COLO668 (cell line): Measurements from ENCODE around the gene LY86.

Experiments
- DNase-seq: peaks from one replicate; lab custom pipeline; 2025; ENCODE audit not compliant: unreplicated experiment; lab: John Stamatoyannopoulos, UW

The LY86 gene

DNA sequence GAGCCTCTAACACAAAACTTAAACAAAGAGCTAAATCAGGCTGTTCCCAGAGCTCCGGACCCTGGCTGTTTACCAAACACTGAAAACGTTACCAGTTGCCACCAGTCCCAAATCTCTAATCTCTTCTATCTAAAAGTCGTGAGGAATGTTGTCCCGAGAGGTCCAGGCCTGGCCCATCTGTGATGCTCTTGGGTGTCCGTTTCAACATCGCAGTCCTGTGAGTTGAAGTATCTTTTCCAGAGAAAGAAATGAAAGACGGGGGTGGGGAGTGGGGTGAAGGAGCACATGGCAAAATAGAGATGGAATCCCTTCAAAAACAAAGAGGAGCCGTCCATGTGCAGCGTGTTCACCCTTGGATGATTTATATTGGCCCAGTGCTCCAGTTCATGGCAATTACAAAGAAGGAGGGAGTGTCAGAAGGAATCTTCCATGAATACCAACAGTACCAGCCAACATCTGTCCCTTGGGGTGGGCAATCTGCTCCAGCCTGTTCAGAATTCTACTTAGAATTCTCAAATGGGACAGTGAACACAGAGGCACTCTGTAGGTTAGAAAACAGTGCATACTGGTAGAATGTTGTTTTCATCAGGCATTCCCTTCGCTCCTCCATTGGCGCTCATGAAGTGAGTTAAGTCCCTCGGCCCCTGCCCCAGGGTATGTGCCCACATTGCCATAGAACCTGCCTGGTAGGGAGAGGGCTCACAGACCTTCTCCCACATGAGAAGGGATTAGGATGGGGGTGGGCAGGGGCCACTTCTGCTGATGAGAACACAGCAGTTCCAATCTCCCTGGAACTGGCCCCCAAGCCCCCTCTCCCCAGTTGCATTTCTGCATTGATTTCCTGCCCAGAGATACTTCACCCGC is 112.1 kb downstream of the LY86 start:
- DNase-seq, result no peak

- no peak for DNase-seq
These were observed 113.3 kb downstream of the LY86 start for GRCh38 chr6:6701864-6702263.

DNA sequence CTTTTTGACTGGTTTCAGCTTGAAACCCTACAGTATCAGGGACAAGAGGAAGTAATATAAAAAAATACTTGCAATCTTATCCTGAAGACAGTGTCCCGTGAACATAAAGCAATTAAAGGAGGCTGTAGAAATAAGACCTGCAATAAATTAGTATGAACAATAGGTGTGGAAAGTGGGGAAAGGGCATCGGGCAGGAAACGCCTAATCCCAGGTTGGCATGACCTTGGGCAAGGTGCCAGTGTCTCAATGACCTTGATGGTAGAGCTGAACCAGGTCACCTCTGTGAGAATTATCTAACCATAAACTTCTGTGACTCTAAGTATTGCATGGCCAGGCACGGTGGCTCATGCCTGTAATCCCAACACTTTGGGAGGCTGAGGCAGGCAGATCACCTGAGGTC is 115.2 kb downstream of the LY86 start:
- no peak for DNase-seq
